Ovary (tissue), 3 donors: ENCODE data around the gene KIF26A.

Source experiments
- CTCF ChIP-seq, 3 donors: fragments of 450-650 bp in 2 of 3; fragments of 200-600 bp in 1 of 3; IDR thresholded peaks; one replicate each; pipeline versions ENCODE4 v1.5.1 to v1.8.0; 2016 to 2022; ENCODE audit warnings: antibody characterized with exemption in 3 of 3, mild to moderate bottlenecking in 1 of 3
- EP300 ChIP-seq: sonication (generic); formaldehyde crosslinking; IDR thresholded peaks from one replicate; pipeline ENCODE4 v1.6.1; 2017; ENCODE audit warnings: antibody characterized with exemption
- donor health status: DM: no; HTN: no; CAD: no.

- TF ChIP-seq CTCF (IDR thresholded peaks at IDR 0.05) (no peak), EP300 (no peak)
Measured at GRCh38 chr14:104221071-104221625, 82.8 kb downstream of the KIF26A start.
